Left hindlimb (tissue), 1 donor: ENCODE measurements around the gene DOCK2.

Experiments used
- DNase-seq: peaks from one replicate; pipeline ENCODE4 v3.0.0-alpha.2; 2018

DOCK2 gene

GRCh38 chr5:169694091-169694625, 57.1 kb downstream of the DOCK2 start:
- no peak for DNase-seq

- DNase-seq: no peak
Observed at GRCh38 chr5:169695025-169695625, 58.0 kb downstream of the DOCK2 start.

- DNase-seq: no peak
Observed at GRCh38 chr5:169695919-169696490, 58.9 kb downstream of the DOCK2 start.

- no peak for DNase-seq
Observed at GRCh38 chr5:169696621-169697510, 59.8 kb downstream of the DOCK2 start.

GRCh38 chr5:169697511-169697890, 60.4 kb downstream of the DOCK2 start:
- no peak for DNase-seq

GRCh38 chr5:169697976-169698375, 60.9 kb downstream of the DOCK2 start:
- DNase-seq: no peak

- no peak for DNase-seq
Observed at GRCh38 chr5:169700611-169701010, 63.5 kb downstream of the DOCK2 start.

- DNase-seq: no peak
Observed at GRCh38 chr5:169701910-169702451, 64.9 kb downstream of the DOCK2 start.

- DNase-seq: peak; percentile 37
Observed at GRCh38 chr5:169702693-169703481, 65.8 kb downstream of the DOCK2 start.

- no peak for DNase-seq
Observed at GRCh38 chr5:169703813-169704212, 66.7 kb downstream of the DOCK2 start.

GRCh38 chr5:169705322-169705721, 68.2 kb downstream of the DOCK2 start:
- DNase-seq: no peak

- DNase-seq: no peak
Observed at GRCh38 chr5:169706071-169706470, 69.0 kb downstream of the DOCK2 start.

GRCh38 chr5:169706758-169707450, 69.8 kb downstream of the DOCK2 start:
- no peak for DNase-seq

- no peak for DNase-seq
Observed at GRCh38 chr5:169707686-169708085, 70.6 kb downstream of the DOCK2 start.

GRCh38 chr5:169710675-169711074, 73.6 kb downstream of the DOCK2 start:
- no peak for DNase-seq

- DNase-seq: no peak
Observed at GRCh38 chr5:169711551-169712225, 74.6 kb downstream of the DOCK2 start.

- DNase-seq: no peak
Observed at GRCh38 chr5:169712428-169712827, 75.4 kb downstream of the DOCK2 start.

- no peak for DNase-seq
Observed at GRCh38 chr5:169716287-169716686, 79.2 kb downstream of the DOCK2 start.

- no peak for DNase-seq
Observed at GRCh38 chr5:169717288-169717687, 80.2 kb downstream of the DOCK2 start.

- DNase-seq: no peak
Observed at GRCh38 chr5:169719360-169720314, 82.6 kb downstream of the DOCK2 start.
